OCI-LY3 (cell line): Measurements from ENCODE around the gene UGT1A1.

Source experiments
- H2AFZ ChIP-seq: fragments of 200-600, 300-600 bp; shearing (Covaris generic); 2 replicates; pipeline ENCODE4 v1.6.0; 2014; ENCODE audit warnings: antibody characterized with exemption, low read depth, low read length
- H3K27ac ChIP-seq: fragments of 200-600, 300-600 bp; sonication (generic); 2 replicates; pipeline ENCODE4 v1.5.1; 2014; ENCODE audit warnings: mild to moderate bottlenecking, low read length, moderate library complexity, mixed read lengths
- H3K27me3 ChIP-seq: fragments of 200-600, 300-600 bp; sonication (generic); 2 replicates; pipeline ENCODE4 v1.6.1; 2014; ENCODE audit warnings: low read depth, low read length, mixed read lengths
- H3K36me3 ChIP-seq: fragments of 200-600, 300-600 bp; sonication (generic); replicated peaks from 2 replicates; pipeline ENCODE3; 2014; ENCODE audit warnings: low read depth, low read length, mixed read lengths
- H3K4me1 ChIP-seq: fragments of 300-600, 200-600 bp; sonication (generic); 2 replicates; pipeline ENCODE4 v1.6.1; 2014; ENCODE audit warnings: low read length, mixed read lengths
- H3K4me2 ChIP-seq: fragments of 200-600, 300-600 bp; sonication (generic); 2 replicates; pipeline ENCODE4 v1.6.1; 2014; ENCODE audit warnings: low read length, mixed read lengths
- H3K4me3 ChIP-seq: fragments of 300-600, 200-600 bp; sonication (generic); 2 replicates; pipeline ENCODE4 v1.5.1; 2014; ENCODE audit warnings: antibody characterized with exemption, mild to moderate bottlenecking, low read length, moderate library complexity
- H3K79me2 ChIP-seq: fragments of 300-600, 200-600 bp; shearing (Covaris generic); 2 replicates; pipeline ENCODE4 v1.6.1; 2014; ENCODE audit warnings: mild to moderate bottlenecking, low read length, mixed read lengths
- H3K9ac ChIP-seq: fragments of 300-600, 200-600 bp; shearing (Covaris generic); 2 replicates; pipeline ENCODE4 v1.6.0; 2014; ENCODE audit warnings: mild to moderate bottlenecking, low read length, moderate library complexity
- H3K9me3 ChIP-seq: fragments of 200-600, 300-600 bp; shearing (Covaris generic); 2 replicates; pipeline ENCODE4 v1.6.1; 2014; ENCODE audit warnings: low read length, mixed read lengths; ENCODE audit not compliant: insufficient read depth
- H4K20me1 ChIP-seq: fragments of 200-600, 300-600 bp; sonication (generic); 2 replicates; pipeline ENCODE4 v1.6.1; 2016; ENCODE audit warnings: low read length, mixed read lengths; ENCODE audit not compliant: insufficient read depth
- CTCF ChIP-seq: fragments of 200-600, 300-600 bp; sonication (generic); IDR thresholded peaks from 2 replicates; pipeline ENCODE4 v1.5.1; 2014; ENCODE audit warnings: antibody characterized with exemption, low read length, low read depth
- EZH2phosphoT487 ChIP-seq: fragments of 200-600 bp; shearing (Covaris generic); IDR thresholded peaks from 2 replicates; pipeline ENCODE4 v1.6.1; 2018; ENCODE audit warnings: antibody characterized with exemption, mixed run types, low read depth

UGT1A1 gene

GRCh38 chr2:233793465-233794127 lies 33.5 kb downstream of the UGT1A1 start:
- Histone ChIP-seq H3K27ac (no peak overlapping the region), H3K4me1 (no peaks in the 10 kb centered on the region), H3K27me3 (no peaks in the 10 kb centered on the region), H3K36me3 (no peaks in the 10 kb centered on the region), H3K4me3 (no peak overlapping the region), H3K9ac (no peak overlapping the region), H2AFZ (no peak overlapping the region), H3K79me2 (no peaks in the 10 kb centered on the region), H3K9me3 (no peaks in the 10 kb centered on the region), H4K20me1 (no peaks in the 10 kb centered on the region), H3K4me2 (no peak overlapping the region)
- TF ChIP-seq CTCF (no peak), EZH2phosphoT487 (no peak)

GRCh38 chr2:233794128-233794658 lies 34.1 kb downstream of the UGT1A1 start:
- H3K9me3 ChIP-seq = no peaks in the 10 kb centered on the region
- H3K4me2 ChIP-seq = no peak overlapping the region
- no peak for TF ChIP-seq CTCF
- no peak for TF ChIP-seq EZH2phosphoT487
- no peaks in the 10 kb centered on the region for H3K27me3 ChIP-seq
- H4K20me1 ChIP-seq = no peaks in the 10 kb centered on the region
- no peaks in the 10 kb centered on the region for H3K79me2 ChIP-seq
- H3K4me3 ChIP-seq = no peak overlapping the region
- no peaks in the 10 kb centered on the region for H3K36me3 ChIP-seq
- no peak overlapping the region for H3K9ac ChIP-seq
- H2AFZ ChIP-seq = no peak overlapping the region
- H3K27ac ChIP-seq = no peak overlapping the region
- no peaks in the 10 kb centered on the region for H3K4me1 ChIP-seq

- Histone ChIP-seq H3K27ac (no peak overlapping the region), H3K9me3 (no peaks in the 10 kb centered on the region), H3K79me2 (no peaks in the 10 kb centered on the region), H2AFZ (no peak overlapping the region), H3K9ac (no peak overlapping the region), H3K27me3 (no peaks in the 10 kb centered on the region), H3K4me2 (no peak overlapping the region), H3K4me1 (no peaks in the 10 kb centered on the region), H4K20me1 (no peaks in the 10 kb centered on the region), H3K4me3 (no peak overlapping the region), H3K36me3 (no peaks in the 10 kb centered on the region)
- TF ChIP-seq EZH2phosphoT487 (no peak), CTCF (no peak)
Observed at GRCh38 chr2:233795735-233796171, 35.7 kb downstream of the UGT1A1 start.

GRCh38 chr2:233796254-233796653 lies 36.2 kb downstream of the UGT1A1 start:
- H3K36me3 ChIP-seq = no peaks in the 10 kb centered on the region
- no peak for TF ChIP-seq CTCF
- TF ChIP-seq EZH2phosphoT487 = no peak
- no peaks in the 10 kb centered on the region for H3K79me2 ChIP-seq
- no peak overlapping the region for H3K4me2 ChIP-seq
- no peaks in the 10 kb centered on the region for H3K9me3 ChIP-seq
- no peak overlapping the region for H3K4me3 ChIP-seq
- H2AFZ ChIP-seq = no peak overlapping the region
- no peak overlapping the region for H3K9ac ChIP-seq
- no peaks in the 10 kb centered on the region for H4K20me1 ChIP-seq
- H3K27me3 ChIP-seq = no peaks in the 10 kb centered on the region
- H3K4me1 ChIP-seq = no peaks in the 10 kb centered on the region
- H3K27ac ChIP-seq = no peak overlapping the region
